ENCODE data around the gene ABCC8. TPM values are rescaled to one million over a fixed set of nuclear protein-coding genes. Genes with fewer than 3 reads are reported as not detected.

Gene ABCC8
- total RNA-seq, 1 experiment from 2014 or later, result 0.55 TPM

DNA sequence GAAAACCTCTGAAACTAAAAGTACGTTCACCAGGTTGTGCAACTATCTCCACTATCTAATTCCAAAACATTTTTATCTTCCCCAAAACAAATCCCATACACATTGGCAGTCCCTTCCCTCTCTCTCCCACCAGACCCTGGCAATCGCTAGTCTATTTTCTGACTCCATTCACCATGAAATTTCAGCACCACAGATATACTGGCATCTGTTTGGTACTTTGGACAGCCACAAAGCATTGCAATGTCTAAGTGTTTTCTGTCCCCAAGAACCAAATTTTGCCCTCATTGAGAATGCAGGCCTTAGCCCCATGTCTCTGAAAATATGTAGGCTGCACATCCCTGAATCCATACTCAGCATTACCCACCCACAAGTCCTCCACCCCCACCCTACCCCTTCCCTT is 60.2 kb downstream of the ABCC8 start:
- Histone ChIP-seq H3K36me3 (replicated peaks; ENCODE audit: control insufficient read depth, insufficient read depth, low read length) (no peaks in the 10 kb centered on the region), H3K4me3 (ENCODE audit: insufficient read depth, low read depth, low read length) (no peak overlapping the region), H3K27me3 (ENCODE audit: control insufficient read depth, insufficient read depth, low read length) (no peaks in the 10 kb centered on the region)
- no peak for DNase-seq

DNA sequence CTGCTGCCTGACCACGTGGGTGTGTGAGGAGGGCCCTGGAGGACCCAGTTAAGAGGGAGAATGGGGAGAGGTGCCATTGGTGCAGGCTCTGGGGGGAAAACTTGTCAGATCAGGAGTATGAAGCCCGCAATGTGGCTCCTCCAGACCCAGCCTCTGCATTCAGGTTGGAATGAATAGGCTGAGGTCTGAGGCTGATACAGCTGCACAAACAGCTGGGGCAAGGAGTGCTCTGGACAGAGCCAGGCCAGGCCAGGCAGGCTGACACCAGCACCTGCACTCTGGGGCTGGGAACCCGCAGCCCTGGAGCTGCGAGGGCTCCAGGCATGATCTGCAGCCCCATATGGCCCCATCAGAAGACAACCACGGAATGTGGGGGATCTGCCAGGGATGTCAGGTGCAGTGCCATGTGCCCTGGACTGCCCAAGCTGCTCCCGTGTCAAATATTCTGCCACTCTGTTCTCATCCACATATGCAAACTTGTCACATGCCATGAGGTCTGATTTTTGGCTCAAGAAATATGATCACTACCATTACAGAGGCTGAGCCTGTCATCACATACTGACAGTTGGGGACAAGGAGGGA is 61.0 kb downstream of the ABCC8 start:
- DNase-seq, result no peak
- Histone ChIP-seq H3K36me3 (replicated peaks; ENCODE audit: control insufficient read depth, insufficient read depth, low read length) (no peaks in the 10 kb centered on the region), H3K27me3 (ENCODE audit: control insufficient read depth, insufficient read depth, low read length) (no peaks in the 10 kb centered on the region), H3K4me3 (ENCODE audit: insufficient read depth, low read depth, low read length) (no peak overlapping the region)

DNA sequence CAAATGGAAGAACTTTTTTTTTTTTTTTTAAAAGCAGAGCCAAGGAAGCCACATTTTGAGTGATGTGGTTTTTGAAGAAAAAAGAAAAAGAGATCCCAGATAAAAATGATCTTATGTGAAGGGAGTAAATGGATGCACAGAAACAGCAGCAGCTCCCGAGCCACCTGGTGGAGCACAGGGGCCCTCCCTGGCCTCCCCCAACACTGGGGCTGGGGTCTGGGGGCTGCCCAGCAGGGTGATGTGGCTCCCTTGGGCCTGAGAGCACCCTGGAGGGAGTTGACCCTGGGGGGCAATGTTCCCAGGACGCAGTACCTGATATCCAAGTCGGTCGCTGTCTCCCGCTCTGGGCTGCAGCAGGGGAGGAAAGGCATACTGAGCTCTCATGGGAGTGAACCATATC is 61.7 kb downstream of the ABCC8 start:
- no peaks in the 10 kb centered on the region for H3K36me3 ChIP-seq (replicated peaks; ENCODE audit: control insufficient read depth, insufficient read depth, low read length)
- H3K27me3 ChIP-seq (ENCODE audit: control insufficient read depth, insufficient read depth, low read length), result no peaks in the 10 kb centered on the region
- no peak for DNase-seq
- H3K4me3 ChIP-seq (ENCODE audit: insufficient read depth, low read depth, low read length), result no peak overlapping the region

DNA sequence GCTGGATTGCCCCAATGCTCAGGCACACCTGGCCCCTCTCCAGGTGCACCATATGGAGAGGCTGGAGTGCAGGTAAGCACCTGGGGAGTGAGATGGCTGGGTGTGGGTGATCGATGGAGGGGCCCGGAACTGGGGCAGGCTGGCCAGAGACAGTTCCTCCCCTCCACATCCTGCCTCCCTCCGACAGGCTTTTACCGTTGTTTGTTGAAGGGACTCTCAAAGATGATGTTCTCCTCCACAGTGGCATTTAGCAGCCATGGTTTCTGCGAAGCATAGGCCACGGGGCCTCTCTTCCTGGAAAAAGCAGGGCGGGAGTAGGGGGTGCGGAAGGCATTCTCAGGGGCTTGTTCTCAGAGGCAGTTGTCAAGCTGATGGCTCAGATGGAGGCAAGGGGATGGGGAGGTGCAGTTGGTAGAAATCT is 62.3 kb downstream of the ABCC8 start:
- H3K36me3 ChIP-seq (replicated peaks; ENCODE audit: control insufficient read depth, insufficient read depth, low read length), result no peaks in the 10 kb centered on the region
- no peak overlapping the region for H3K4me3 ChIP-seq (ENCODE audit: insufficient read depth, low read depth, low read length)
- H3K27me3 ChIP-seq (ENCODE audit: control insufficient read depth, insufficient read depth, low read length), result no peaks in the 10 kb centered on the region
- DNase-seq, result no peak

DNA sequence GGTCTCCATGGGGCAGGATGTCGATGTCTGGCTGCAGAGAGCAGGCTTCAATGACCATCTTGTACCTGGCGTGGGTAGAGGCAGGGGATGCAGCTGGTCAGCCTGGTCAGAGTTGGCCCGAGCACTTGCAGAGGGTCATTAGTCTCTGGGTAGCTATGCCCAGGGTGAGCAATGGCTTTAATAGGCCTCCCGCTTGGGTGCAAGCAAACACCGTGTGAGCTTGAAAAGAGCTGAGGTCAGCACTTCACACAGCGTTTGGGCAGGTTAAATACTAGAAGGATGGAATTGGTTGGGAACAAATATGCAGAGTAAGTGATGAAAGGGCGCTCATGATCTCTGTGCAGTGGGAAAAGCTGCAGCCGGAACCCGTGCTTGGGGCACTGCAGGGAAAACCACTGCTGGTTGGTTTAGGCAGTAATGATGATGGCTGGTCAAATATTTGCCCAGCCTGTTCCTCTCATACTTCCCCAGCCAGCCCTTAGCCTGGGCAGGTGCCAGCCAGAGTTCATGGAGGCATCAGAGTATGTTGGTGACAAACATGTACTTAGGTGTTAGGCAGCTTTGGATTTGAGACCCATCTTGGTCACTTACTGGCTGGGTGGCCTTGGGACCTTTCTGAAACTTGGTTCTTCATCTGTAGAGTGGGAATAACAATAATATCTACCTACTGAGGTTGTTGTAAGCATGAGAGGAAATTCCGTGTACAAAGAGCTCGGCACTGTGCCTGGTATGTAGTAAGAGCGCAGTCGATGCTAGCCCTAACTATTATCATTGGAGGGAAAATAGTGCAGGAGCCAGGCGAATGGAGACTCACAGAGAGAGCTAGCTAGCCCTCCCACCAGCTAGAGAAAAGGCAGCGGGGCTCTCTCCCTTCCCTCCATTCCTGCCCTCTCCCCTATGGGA is 63.0 kb downstream of the ABCC8 start:
- Histone ChIP-seq H3K36me3 (replicated peaks; ENCODE audit: control insufficient read depth, insufficient read depth, low read length) (no peaks in the 10 kb centered on the region), H3K4me3 (ENCODE audit: insufficient read depth, low read depth, low read length) (no peak overlapping the region), H3K27me3 (ENCODE audit: control insufficient read depth, insufficient read depth, low read length) (no peaks in the 10 kb centered on the region)
- DNase-seq, result no peak

DNA sequence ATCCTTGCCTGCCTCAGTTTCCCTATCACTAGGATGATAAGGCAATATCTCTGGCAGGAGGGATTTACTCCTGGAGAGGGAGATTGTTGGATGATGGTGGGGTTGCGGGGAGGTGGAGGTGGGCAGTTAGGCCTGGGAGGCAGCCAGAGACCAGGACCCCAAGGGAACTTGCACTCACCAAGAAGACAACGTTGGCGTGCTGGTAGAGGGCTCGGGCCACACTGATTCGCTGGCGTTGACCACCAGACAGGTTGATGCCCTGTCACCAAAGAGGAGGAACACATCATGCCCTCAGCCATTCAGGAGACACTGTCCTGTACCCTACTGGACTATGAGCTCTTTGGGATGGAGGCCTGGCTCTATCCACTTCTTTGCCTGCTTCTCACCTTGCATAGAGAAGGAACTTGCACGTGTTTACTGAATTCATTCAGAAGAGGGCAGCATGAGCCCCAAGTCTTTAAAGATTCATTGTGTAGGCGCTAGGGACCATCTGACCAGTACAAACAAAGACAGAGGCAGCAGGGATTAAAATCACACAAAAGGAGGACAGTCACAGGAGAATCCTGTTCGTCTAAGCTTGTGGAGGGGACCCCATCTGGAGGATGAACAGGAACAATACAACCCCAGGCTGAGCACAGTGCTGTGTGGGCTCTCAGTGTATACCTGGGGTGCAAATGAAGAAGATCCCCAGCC is 64.0 kb downstream of the ABCC8 start:
- Histone ChIP-seq H3K27me3 (ENCODE audit: control insufficient read depth, insufficient read depth, low read length) (no peaks in the 10 kb centered on the region), H3K4me3 (ENCODE audit: insufficient read depth, low read depth, low read length) (no peak overlapping the region), H3K36me3 (replicated peaks; ENCODE audit: control insufficient read depth, insufficient read depth, low read length) (no peaks in the 10 kb centered on the region)
- peak; percentile 75 for DNase-seq

DNA sequence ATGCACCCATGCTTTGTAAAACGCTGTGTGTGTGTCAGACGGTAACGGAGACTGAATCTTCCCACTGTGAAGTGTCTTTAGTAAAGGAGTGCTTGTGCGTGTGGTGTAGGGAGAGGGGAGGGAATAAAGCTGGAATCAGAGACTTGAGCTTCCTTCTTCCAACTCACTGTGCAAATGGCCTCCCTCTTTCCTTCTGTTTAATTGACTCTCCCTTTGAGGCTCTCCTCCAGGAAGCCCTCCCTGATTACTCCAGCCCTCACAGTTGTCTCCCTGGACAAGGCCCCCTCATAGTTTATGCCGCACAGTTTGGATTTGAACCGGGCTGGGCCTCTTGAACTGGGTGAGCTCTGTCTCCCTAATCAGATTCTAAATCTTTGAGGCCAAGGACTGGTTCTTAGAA is 65.2 kb downstream of the ABCC8 start:
- no peak for DNase-seq

DNA sequence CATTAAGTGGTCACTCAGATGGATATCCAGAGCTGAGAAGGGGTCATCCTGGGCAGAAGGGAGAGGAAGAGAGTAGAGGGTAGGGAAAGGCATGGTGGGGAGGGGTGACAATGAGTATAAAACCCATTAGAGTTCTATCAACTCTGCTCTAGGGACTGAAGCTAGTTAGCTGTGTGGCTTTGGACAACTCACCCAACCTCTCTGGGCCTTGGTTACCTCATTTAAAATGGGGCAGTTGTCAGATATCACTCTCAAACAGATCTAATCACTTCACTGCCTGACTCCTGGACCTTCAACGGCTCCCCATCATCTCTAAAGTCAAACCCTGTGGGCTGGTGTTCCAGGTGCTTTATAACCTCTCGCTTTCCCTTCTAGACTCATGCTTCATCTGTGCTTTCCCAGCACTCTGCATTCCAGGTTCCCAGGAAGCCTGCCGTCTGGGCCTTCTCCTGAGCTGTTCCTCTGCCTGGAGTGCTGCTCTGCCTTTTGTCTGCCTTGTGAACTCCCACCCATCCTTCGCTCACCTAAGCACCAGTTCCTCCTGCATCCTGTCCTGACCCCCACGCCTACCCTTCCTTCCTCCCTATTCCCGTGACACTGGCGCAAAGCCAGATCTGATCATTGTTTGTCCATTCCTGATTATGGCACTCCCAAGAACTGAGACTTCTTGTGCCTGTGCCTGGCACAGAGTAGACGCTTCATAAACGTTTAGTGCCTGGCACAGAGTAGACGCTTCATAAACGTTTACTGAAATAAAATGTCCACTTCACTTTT is 65.9 kb downstream of the ABCC8 start:
- H3K36me3 ChIP-seq (replicated peaks; ENCODE audit: control insufficient read depth, insufficient read depth, low read length), result no peaks in the 10 kb centered on the region
- H3K27me3 ChIP-seq (ENCODE audit: control insufficient read depth, insufficient read depth, low read length), result no peaks in the 10 kb centered on the region
- DNase-seq, result no peak
- H3K4me3 ChIP-seq (ENCODE audit: insufficient read depth, low read depth, low read length), result no peak overlapping the region

More for the DNA sequence above, 65.2 kb downstream of the ABCC8 start:
- H3K27me3 ChIP-seq (ENCODE audit: control insufficient read depth, insufficient read depth, low read length), result no peaks in the 10 kb centered on the region
- no peaks in the 10 kb centered on the region for H3K36me3 ChIP-seq (replicated peaks; ENCODE audit: control insufficient read depth, insufficient read depth, low read length)
- H3K4me3 ChIP-seq (ENCODE audit: insufficient read depth, low read depth, low read length), result no peak overlapping the region

DNA sequence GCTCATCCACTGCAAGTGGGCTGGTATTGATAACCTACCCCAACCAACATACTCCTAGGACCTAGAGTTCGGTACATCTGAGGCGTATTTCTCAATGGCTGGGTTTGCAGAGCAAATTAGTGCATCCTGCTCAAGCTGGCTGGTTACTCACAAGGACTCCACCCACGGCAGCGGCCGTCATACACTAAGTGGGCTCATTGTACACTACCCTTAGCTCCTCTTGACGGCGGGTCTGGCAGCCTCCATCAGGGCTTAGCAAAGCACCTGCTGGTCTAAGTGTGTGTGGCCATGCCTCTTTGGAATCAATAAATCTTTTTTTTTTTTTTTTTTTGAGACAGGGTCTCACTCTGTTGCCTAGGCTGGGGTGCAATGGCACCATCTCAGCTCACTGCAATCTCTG is 68.0 kb downstream of the ABCC8 start:
- Histone ChIP-seq H3K27me3 (ENCODE audit: control insufficient read depth, insufficient read depth, low read length) (no peaks in the 10 kb centered on the region), H3K4me3 (ENCODE audit: insufficient read depth, low read depth, low read length) (no peak overlapping the region), H3K36me3 (replicated peaks; ENCODE audit: control insufficient read depth, insufficient read depth, low read length) (no peaks in the 10 kb centered on the region)
- DNase-seq, result no peak

DNA sequence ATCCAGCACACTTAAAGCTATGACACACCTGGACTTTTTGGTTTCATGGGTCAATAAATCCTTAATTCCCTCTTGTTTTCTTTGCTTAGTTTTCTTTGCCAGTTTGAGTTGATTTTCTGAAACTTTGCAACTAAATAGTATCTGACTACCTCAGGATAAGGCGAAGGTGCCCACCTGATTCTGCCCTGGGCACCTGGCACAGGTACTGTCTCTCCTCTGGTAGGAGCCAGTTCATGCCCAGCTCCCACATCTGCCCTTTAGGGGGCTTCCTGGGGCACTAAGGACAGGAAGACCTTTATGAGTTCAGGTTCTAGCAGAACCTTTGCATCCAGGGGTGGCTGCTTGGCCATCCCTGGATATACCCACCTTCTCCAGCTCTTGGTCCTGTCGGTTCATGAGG is 68.6 kb downstream of the ABCC8 start:
- DNase-seq, result no peak
- Histone ChIP-seq H3K27me3 (ENCODE audit: control insufficient read depth, insufficient read depth, low read length) (no peaks in the 10 kb centered on the region), H3K36me3 (replicated peaks; ENCODE audit: control insufficient read depth, insufficient read depth, low read length) (no peaks in the 10 kb centered on the region), H3K4me3 (ENCODE audit: insufficient read depth, low read depth, low read length) (no peak overlapping the region)

DNA sequence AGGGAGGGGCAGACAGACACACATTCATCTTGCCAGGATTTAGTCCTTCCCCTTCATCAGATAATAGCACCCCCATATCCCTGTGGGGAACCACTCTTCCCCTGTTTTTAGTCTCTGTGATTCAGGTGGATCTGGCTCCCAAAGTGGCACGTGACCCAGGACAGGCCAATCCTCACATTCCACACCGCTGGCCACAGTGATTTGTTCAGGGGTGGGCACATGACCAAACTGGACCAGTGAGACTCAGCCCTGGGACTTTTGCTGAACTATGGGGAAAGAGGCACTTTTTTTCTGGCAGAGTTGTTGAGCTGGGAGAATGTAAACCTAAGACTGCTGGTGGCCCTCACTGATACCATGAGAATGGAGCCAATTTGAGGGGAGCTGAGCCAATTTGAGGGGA is 69.1 kb downstream of the ABCC8 start:
- no peak overlapping the region for H3K4me3 ChIP-seq (ENCODE audit: insufficient read depth, low read depth, low read length)
- H3K36me3 ChIP-seq (replicated peaks; ENCODE audit: control insufficient read depth, insufficient read depth, low read length), result no peaks in the 10 kb centered on the region
- H3K27me3 ChIP-seq (ENCODE audit: control insufficient read depth, insufficient read depth, low read length), result no peaks in the 10 kb centered on the region
- DNase-seq, result no peak

DNA sequence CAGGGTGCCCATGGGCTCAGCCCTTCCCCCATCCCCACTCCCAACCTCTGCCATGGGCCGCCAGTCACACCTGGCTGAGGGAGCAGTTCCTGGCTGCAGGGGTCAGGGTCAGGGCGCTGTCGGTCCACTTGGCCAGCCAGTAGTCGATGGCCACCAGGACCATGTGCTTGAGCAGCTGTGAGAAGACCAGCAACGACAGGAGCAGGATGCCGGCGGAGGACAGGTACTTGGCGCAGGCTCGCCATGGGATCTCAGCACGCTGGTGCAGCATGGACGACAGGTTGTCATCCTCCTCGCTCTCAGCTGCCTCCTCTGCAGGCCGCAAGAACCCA is 69.9 kb downstream of the ABCC8 start:
- DNase-seq, result no peak
- Histone ChIP-seq H3K36me3 (replicated peaks; ENCODE audit: control insufficient read depth, insufficient read depth, low read length) (no peaks in the 10 kb centered on the region), H3K4me3 (ENCODE audit: insufficient read depth, low read depth, low read length) (no peak overlapping the region), H3K27me3 (ENCODE audit: control insufficient read depth, insufficient read depth, low read length) (no peaks in the 10 kb centered on the region)

DNA sequence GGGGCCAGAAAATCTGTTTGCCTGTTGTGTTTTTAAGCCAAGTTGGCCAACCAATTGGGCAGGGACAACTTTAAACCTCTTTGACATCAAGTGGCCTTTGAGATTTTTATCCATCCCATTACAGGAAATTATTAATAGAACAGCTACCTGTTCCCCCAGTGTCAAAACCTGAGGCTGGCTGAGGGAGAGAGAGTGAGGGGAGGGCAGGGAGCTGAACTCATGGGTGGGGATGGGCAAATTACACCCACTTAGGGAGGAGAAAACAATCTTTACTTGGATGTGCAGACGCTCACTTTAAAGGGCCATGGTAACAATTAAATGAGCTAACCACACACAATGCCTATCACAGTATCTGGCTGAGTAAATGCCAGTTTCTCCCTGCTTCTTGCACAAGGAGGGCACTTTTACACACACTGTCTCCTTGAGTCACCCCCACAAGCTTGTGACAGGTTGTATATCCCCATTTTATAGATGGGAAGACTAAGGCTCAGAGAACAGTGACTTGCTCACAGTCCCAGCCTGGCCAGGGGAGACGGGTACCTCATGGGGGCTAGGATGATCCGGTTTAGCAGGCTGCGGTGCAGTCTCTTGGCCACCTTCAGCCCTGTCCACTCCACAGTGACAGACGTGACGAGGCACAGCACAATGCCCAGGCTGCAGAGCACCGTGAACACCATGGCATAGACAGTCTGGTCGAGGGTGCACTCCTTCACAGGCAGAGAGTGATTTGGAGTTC is 70.4 kb downstream of the ABCC8 start:
- H3K27me3 ChIP-seq (ENCODE audit: control insufficient read depth, insufficient read depth, low read length), result no peaks in the 10 kb centered on the region
- H3K36me3 ChIP-seq (replicated peaks; ENCODE audit: control insufficient read depth, insufficient read depth, low read length), result no peaks in the 10 kb centered on the region
- H3K4me3 ChIP-seq (ENCODE audit: insufficient read depth, low read depth, low read length), result no peak overlapping the region
- DNase-seq, result no peak
